SU-DHL-6 (cell line): Measurements from ENCODE around the gene TANC2.

Experiments used
- H2AFZ ChIP-seq: fragments of 200-600 bp; sonication (generic); 2 replicates; pipeline ENCODE4 v1.6.1; 2014; ENCODE audit warnings: low read depth, mild to moderate bottlenecking, moderate library complexity, mixed read lengths, antibody characterized with exemption, low read length; ENCODE audit not compliant: severe bottlenecking
- H3F3A ChIP-seq: fragments of 200-600 bp; shearing (Covaris generic); 2 replicates; pipeline ENCODE4 v1.6.0; 2016; ENCODE audit warnings: antibody characterized with exemption, mild to moderate bottlenecking; ENCODE audit not compliant: insufficient read depth
- H3K27ac ChIP-seq: fragments of 200-600 bp; sonication (generic); 2 replicates; pipeline ENCODE4 v1.5.1; 2016; ENCODE audit warnings: low read depth, mild to moderate bottlenecking, low read length, moderate library complexity, mixed read lengths
- H3K27me3 ChIP-seq: fragments of 200-600 bp; sonication (generic), shearing (Covaris generic); 2 replicates; pipeline ENCODE4 v1.6.0; 2014; ENCODE audit warnings: mild to moderate bottlenecking, low read length
- H3K36me3 ChIP-seq: fragments of 200-600 bp; sonication (generic); 2 replicates; pipeline ENCODE4 v1.6.1; 2014; ENCODE audit warnings: mild to moderate bottlenecking, low read length, mixed read lengths
- H3K4me2 ChIP-seq: fragments of 300-600, 200-600 bp; shearing (Covaris generic), sonication (generic); 2 replicates; pipeline ENCODE4 v1.6.0; 2014; ENCODE audit warnings: low read length, low read depth, mild to moderate bottlenecking; ENCODE audit not compliant: poor library complexity, severe bottlenecking
- H3K4me3 ChIP-seq: fragments of 200-600 bp; sonication (generic); 2 replicates; pipeline ENCODE4 v1.5.1; 2014; ENCODE audit warnings: antibody characterized with exemption, low read length, mild to moderate bottlenecking, mixed read lengths; ENCODE audit not compliant: insufficient read depth, poor library complexity, severe bottlenecking
- H3K79me2 ChIP-seq: fragments of 200-600 bp; sonication (generic); 2 replicates; pipeline ENCODE4 v1.6.1; 2014; ENCODE audit warnings: mild to moderate bottlenecking, low read length, moderate library complexity; ENCODE audit not compliant: insufficient read depth
- H3K9ac ChIP-seq: fragments of 200-600 bp; sonication (generic); 2 replicates; pipeline ENCODE4 v1.7.0; 2014; ENCODE audit warnings: mild to moderate bottlenecking, low read length
- H3K9me2 ChIP-seq: fragments of 200-600 bp; sonication (generic); replicated peaks from 2 replicates; pipeline ENCODE4 v1.6.1; 2014; ENCODE audit warnings: low read length; ENCODE audit not compliant: insufficient read depth
- H3K9me3 ChIP-seq: fragments of 200-600 bp; sonication (generic); 2 replicates; pipeline ENCODE4 v1.6.1; 2014; ENCODE audit warnings: low read length, mixed read lengths; ENCODE audit not compliant: insufficient read depth
- H4K20me1 ChIP-seq: fragments of 200-600 bp; sonication (generic); 2 replicates; pipeline ENCODE4 v1.6.1; 2014; ENCODE audit warnings: low read depth, mild to moderate bottlenecking, antibody characterized with exemption, low read length, moderate library complexity, mixed read lengths
- CTCF ChIP-seq: fragments of 200-600 bp; sonication (generic); IDR thresholded peaks from one replicate; pipeline ENCODE4 v1.5.1; 2017; ENCODE audit warnings: antibody characterized with exemption, mild to moderate bottlenecking, low read length, moderate library complexity; ENCODE audit not compliant: insufficient read depth, poor library complexity, severe bottlenecking
- EZH2phosphoT487 ChIP-seq: fragments of 200-600 bp; sonication (generic), shearing (Covaris generic); conservative IDR thresholded peaks from 2 replicates; pipeline ENCODE4 v1.6.1; 2018; ENCODE audit warnings: mild to moderate bottlenecking, antibody characterized with exemption, low read length, moderate library complexity, mixed read lengths

The TANC2 gene

GRCh38 chr17:62925267-62925836, 40.7 kb upstream of the TANC2 start:
- H3K79me2 ChIP-seq, result no peaks in the 10 kb centered on the region
- H4K20me1 ChIP-seq, result no peaks in the 10 kb centered on the region
- no peaks in the 10 kb centered on the region for H3K27me3 ChIP-seq
- no peak overlapping the region for H2AFZ ChIP-seq
- no peak overlapping the region for H3K4me3 ChIP-seq
- H3K4me2 ChIP-seq, result no peak overlapping the region
- H3K36me3 ChIP-seq, result no peaks in the 10 kb centered on the region
- no peaks in the 10 kb centered on the region for H3K9me2 ChIP-seq
- H3K9ac ChIP-seq, result no peak overlapping the region
- H3F3A ChIP-seq, result no peaks in the 10 kb centered on the region
- H3K27ac ChIP-seq, result no peak overlapping the region
- TF ChIP-seq EZH2phosphoT487 (no peak), CTCF (no peak)
- H3K9me3 ChIP-seq, result no peaks in the 10 kb centered on the region

GRCh38 chr17:62927083-62927482, 39.0 kb upstream of the TANC2 start:
- Histone ChIP-seq H3K27ac (no peak overlapping the region), H3F3A (no peaks in the 10 kb centered on the region), H3K27me3 (no peaks in the 10 kb centered on the region), H3K9me3 (no peaks in the 10 kb centered on the region), H3K9me2 (no peaks in the 10 kb centered on the region), H2AFZ (no peak overlapping the region), H3K36me3 (no peaks in the 10 kb centered on the region), H3K4me2 (no peak overlapping the region), H3K9ac (no peak overlapping the region), H3K4me3 (no peak overlapping the region), H4K20me1 (no peaks in the 10 kb centered on the region), H3K79me2 (no peaks in the 10 kb centered on the region)
- TF ChIP-seq CTCF (no peak), EZH2phosphoT487 (no peak)

GRCh38 chr17:62929320-62929719, 36.7 kb upstream of the TANC2 start:
- H3F3A ChIP-seq, result no peaks in the 10 kb centered on the region
- no peak overlapping the region for H3K4me2 ChIP-seq
- no peaks in the 10 kb centered on the region for H3K9me2 ChIP-seq
- H3K79me2 ChIP-seq, result no peaks in the 10 kb centered on the region
- no peaks in the 10 kb centered on the region for H3K9me3 ChIP-seq
- H3K4me3 ChIP-seq, result no peak overlapping the region
- no peaks in the 10 kb centered on the region for H3K36me3 ChIP-seq
- no peaks in the 10 kb centered on the region for H4K20me1 ChIP-seq
- H3K9ac ChIP-seq, result no peak overlapping the region
- H2AFZ ChIP-seq, result no peak overlapping the region
- no peak overlapping the region for H3K27ac ChIP-seq
- H3K27me3 ChIP-seq, result no peaks in the 10 kb centered on the region
- no peak for TF ChIP-seq CTCF
- TF ChIP-seq EZH2phosphoT487, result no peak

- no peak overlapping the region for H2AFZ ChIP-seq
- no peaks in the 10 kb centered on the region for H3K27me3 ChIP-seq
- no peak overlapping the region for H3K4me3 ChIP-seq
- H3K36me3 ChIP-seq, result no peaks in the 10 kb centered on the region
- H3K4me2 ChIP-seq, result no peak overlapping the region
- H3K27ac ChIP-seq, result no peak overlapping the region
- no peak for TF ChIP-seq EZH2phosphoT487
- TF ChIP-seq CTCF, result no peak
- H3K9me2 ChIP-seq, result no peaks in the 10 kb centered on the region
- H3K9me3 ChIP-seq, result no peaks in the 10 kb centered on the region
- no peaks in the 10 kb centered on the region for H3F3A ChIP-seq
- no peaks in the 10 kb centered on the region for H3K79me2 ChIP-seq
- H4K20me1 ChIP-seq, result no peaks in the 10 kb centered on the region
- no peak overlapping the region for H3K9ac ChIP-seq
Observed at GRCh38 chr17:62931101-62931500, 34.9 kb upstream of the TANC2 start.
